Gastroesophageal sphincter (tissue), 2 donors: ENCODE results near the gene SOX6.

Source experiments
- EP300 ChIP-seq: sonication (generic); formaldehyde crosslinking; IDR thresholded peaks from one replicate; pipeline ENCODE4 v1.6.1; 2017; ENCODE audit warnings: antibody characterized with exemption, mild to moderate bottlenecking
- POLR2AphosphoS5 ChIP-seq: sonication (generic); formaldehyde crosslinking; IDR thresholded peaks from one replicate; pipeline ENCODE4 v1.6.1; 2017; ENCODE audit warnings: antibody characterized with exemption

- TF ChIP-seq POLR2AphosphoS5 (no peak), EP300 (no peak)
These were observed 9.4 kb downstream of the SOX6 start for GRCh38 chr11:16346975-16347374.
